NB4 (cell line): ENCODE measurements around the gene NDRG4.

Experiments
- DNase-seq: peaks from one replicate; pipeline ENCODE4 v3.0.0; 2010; ENCODE audit warnings: low read depth
- H3K4me3 ChIP-seq: one replicate; pipeline ENCODE4 v1.5.1; 2011; ENCODE audit warnings: mild to moderate bottlenecking, low read depth, low read length, moderate library complexity
- MYC ChIP-seq: IDR thresholded peaks from 2 replicates; pipeline ENCODE4 v1.6.1; 2011; ENCODE audit warnings: low read depth, low read length
- POLR2A ChIP-seq: IDR thresholded peaks from 2 replicates; pipeline ENCODE4 v1.6.1; 2011; ENCODE audit warnings: mild to moderate bottlenecking; ENCODE audit not compliant: insufficient read length; ENCODE audit errors: extremely low read depth
- TF ChIP-seq, protein P1 (sequence below): IDR thresholded peaks from 2 replicates; pipeline ENCODE4 v1.6.1; 2011; ENCODE audit warnings: low read depth, low read length
- TF ChIP-seq, protein P2 (sequence below): IDR thresholded peaks from one replicate; pipeline ENCODE4 v1.5.1; 2012; ENCODE audit warnings: low read depth, low read length

NDRG4 gene

DNA sequence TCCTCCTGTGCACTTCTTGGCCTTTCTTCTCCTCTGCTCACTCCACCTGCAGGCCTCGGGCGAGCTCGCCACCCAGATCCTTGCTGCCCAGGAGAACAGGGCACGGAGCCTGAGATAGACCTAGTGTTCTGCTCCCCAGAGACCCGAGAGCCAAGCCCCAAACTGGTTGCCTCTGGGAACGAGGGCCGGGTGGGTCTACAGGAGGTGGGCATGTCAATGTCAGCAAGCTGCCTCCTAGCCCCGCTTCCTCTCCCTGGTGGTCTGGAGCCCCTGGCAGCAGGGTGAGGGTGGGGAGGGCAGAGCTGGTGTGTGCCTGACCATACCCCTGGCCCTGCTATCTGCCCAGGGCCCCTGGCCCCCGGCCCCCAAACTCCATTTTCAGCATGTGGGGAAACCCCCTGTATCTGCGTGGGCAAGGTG, 841 bp upstream of the NDRG4 start:
- no peak overlapping the region for H3K4me3 ChIP-seq
- TF ChIP-seq MYC: no peak
- TF ChIP-seq, protein P1, sequence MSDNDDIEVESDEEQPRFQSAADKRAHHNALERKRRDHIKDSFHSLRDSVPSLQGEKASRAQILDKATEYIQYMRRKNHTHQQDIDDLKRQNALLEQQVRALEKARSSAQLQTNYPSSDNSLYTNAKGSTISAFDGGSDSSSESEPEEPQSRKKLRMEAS: no peak
- TF ChIP-seq POLR2A: no peak
- TF ChIP-seq, protein P2, sequence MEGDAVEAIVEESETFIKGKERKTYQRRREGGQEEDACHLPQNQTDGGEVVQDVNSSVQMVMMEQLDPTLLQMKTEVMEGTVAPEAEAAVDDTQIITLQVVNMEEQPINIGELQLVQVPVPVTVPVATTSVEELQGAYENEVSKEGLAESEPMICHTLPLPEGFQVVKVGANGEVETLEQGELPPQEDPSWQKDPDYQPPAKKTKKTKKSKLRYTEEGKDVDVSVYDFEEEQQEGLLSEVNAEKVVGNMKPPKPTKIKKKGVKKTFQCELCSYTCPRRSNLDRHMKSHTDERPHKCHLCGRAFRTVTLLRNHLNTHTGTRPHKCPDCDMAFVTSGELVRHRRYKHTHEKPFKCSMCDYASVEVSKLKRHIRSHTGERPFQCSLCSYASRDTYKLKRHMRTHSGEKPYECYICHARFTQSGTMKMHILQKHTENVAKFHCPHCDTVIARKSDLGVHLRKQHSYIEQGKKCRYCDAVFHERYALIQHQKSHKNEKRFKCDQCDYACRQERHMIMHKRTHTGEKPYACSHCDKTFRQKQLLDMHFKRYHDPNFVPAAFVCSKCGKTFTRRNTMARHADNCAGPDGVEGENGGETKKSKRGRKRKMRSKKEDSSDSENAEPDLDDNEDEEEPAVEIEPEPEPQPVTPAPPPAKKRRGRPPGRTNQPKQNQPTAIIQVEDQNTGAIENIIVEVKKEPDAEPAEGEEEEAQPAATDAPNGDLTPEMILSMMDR: no peak
- DNase-seq: no peak

DNA sequence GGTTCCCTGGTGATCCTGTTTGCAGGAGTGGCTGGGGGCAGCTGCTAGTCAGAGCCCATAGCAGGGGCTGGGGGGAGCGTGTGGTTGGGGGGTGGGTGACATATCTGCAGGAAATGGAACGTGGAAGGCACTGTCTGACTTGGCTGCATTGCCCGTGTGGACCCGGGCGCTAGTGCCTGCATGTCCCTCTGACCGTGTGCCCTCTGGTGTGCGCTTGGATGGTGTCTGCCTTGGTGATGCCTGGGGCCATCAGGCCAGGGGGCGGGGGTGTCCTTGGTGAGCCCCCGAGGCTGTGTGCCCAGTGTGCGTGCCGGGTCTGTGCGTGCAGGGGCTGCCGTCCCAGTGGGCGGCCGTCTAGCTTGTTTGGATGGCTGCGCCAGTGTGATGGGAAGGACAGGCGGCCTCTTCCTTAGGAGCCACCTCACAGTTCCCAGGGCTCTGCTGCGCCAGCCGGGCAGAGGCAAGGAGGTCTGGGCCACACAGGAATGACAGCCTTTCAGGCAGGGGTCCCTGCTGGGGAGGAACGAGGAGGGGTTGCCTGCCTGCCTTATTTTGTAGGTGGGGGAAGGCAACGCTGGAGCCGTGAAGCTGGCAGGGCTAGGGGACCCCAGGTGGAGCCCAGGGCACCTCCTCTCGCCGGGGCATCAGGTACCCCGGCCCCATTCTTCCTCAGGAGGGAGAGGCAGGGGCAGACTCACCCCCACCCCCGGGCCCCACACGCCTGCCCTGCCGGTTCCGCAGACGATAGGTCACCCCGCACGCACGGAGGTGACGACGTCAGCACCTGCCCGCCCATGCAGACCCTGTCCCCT, 693 bp downstream of the NDRG4 start:
- no peak for DNase-seq
- TF ChIP-seq, protein P2: no peak
- TF ChIP-seq, protein P1: no peak
- TF ChIP-seq POLR2A (no peak), MYC (no peak)

DNA sequence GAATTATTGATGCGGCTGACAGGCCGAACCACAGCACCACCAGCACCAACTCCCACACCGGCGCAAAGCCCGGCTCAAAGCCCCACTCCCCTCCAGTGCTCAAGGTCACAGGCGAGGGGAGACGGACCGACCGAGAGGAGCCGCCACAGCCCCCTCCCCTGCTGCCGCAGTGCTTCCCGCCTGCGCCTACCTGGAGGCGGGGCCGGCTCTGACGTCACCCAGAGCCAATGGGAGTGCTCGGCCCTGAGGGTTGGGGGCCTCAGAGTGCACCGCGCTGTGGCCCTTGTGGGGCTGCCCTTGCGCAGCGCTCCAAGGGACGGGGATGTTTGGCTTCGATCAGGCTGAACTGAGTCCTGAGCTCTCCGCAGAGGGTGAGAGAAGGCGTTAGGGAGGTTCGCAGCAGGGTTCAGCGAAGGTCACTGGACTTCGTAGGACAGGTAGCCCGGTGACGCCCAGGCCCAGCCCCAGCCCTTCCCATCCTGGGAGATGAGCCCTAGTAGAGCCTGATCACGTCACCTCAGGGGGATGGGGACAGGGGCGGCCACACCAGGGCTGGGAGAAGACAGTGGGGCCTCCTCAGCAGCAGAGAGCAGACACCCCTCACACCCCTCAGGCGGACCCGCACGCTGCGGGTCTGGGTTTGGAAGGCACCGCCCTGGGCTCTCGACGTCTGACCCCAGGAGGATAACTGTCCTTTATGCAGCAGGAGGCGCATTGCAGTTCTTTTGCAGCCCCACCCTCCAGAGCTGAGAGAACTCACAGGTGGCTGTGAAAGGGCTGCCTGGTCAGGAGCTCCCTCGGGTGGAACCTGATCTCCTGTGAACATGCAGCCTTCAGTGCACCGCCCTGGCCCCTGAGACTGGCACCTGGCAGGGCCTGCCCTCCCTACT, 1.5 kb downstream of the NDRG4 start:
- H3K4me3 ChIP-seq: no peak overlapping the region
- no peak for TF ChIP-seq MYC
- TF ChIP-seq, protein P2: no peak
- TF ChIP-seq, protein P1: no peak
- TF ChIP-seq POLR2A: no peak
- DNase-seq: no peak

More for the DNA sequence above, 693 bp downstream of the NDRG4 start:
- no peak overlapping the region for H3K4me3 ChIP-seq

DNA sequence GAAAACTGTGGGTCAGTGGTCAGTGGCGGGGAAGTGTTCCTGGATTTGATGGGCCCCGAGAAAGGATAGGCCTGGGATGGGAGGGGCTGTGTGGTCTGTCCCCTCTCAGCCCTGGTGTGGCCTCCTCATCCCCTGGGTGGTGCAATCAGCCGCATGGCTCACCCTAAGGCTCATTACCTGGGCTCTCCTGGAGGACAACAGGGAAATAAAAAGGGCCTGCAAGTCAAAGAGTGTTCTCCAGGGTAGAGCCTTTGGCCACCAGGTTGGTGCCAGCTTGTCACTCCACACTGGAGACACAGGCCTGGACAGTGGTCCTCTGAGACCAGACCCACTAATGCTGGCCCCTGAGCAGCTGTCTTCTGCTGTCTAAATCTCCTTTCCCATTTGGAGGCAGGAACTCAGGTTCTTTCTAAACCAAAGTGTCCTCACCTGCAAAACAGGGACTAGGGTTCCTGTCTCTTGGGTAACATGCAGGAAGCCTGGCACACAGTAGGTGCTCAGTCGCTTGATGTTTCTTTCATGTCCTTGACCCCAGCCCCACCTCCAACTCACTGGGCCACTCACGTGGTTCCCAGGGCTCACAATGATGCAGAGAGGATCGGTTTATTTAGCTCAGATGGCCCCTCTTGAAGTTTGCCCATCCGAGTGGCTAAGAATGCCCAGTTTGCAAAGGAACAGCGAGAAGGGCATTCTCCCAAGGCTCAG, 2.4 kb downstream of the NDRG4 start:
- no peak for DNase-seq
- TF ChIP-seq POLR2A (no peak), MYC (no peak)
- TF ChIP-seq, protein P2: no peak
- TF ChIP-seq, protein P1: no peak

DNA sequence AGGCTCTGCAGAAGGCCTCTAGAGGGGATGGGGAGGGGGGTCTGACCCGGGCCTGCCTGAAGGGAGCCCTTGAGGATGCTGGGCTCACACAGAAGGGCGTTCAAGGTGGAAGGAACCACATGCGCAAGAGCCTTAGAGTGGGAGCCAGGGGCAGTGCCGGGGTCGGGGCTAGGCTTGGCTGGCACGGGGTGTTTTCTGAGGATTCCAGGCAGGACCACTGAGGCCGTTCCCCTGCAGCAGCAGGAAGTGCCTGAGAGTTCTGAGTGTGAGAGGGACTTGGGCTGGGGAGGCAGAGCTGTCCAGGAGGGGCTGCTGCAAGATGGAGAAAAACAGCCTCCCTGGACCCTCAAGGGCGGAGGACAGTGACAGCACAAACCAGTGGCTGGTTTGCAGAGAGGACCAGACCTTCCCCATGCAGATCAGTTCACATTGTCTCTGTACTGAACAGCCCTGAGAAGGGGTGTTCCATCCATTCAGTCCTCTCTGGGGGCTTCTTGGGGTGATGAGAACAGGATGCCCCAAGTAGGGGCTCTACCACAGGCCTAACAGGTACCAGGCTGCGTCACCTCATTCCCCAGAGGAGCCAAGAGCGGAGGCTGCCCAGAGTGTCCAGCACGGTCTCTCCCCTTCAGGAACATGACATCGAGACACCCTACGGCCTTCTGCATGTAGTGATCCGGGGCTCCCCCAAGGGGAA, 3.4 kb downstream of the NDRG4 start:
- no peak for DNase-seq
- H3K4me3 ChIP-seq: no peak overlapping the region
- no peak for TF ChIP-seq POLR2A
- TF ChIP-seq, protein P2: no peak
- TF ChIP-seq, protein P1: no peak
- no peak for TF ChIP-seq MYC

More for the DNA sequence above, 2.4 kb downstream of the NDRG4 start:
- H3K4me3 ChIP-seq: no peak overlapping the region
